IMR-90 (cell line): Measurements from ENCODE around the gene RHBDF2. TPM values are rescaled to one million over a fixed set of nuclear protein-coding genes. Genes with fewer than 3 reads are reported as not detected.
"Not testable (repeated sequence)": the region's sequence is repeated elsewhere in the genome, so short reads cannot be mapped to it uniquely, and the experiment has no call there.

ENCODE experiments used
- ATAC-seq: fragments of 200-7000 bp; cut with Tn5 transposase; 2 replicates; pipeline ENCODE4 v1.9.1; 2020; ENCODE audit warnings: low read depth, mild to moderate bottlenecking, moderate library complexity
- BruUV-seq: library from RNA; stranded (reverse); fragments of 400-500 nt; replicated peaks from 2 replicates; lab custom pipeline; 2021; lab: Mats Ljungman, UMichigan
- CTCF ChIA-PET: fragments of 300-600 bp; formaldehyde crosslinking; extraction: SDS; loops from one replicate; lab custom pipeline; 2021; ENCODE audit warnings: antibody characterized with exemption; lab: Yijun Ruan, JAX
- POLR2A ChIA-PET: fragments of 300-600 bp; sonication (Branson Sonifier 250); formaldehyde crosslinking; loops from one replicate; lab custom pipeline; 2022; ENCODE audit warnings: antibody characterized with exemption; ENCODE audit not compliant: unreplicated experiment; lab: Charles Lee
- DNase-seq: peaks from one replicate; pipeline ENCODE4 v3.0.0; 2013
- H2AFZ ChIP-seq: replicated peaks from 2 replicates; pipeline ENCODE3; 2013; ENCODE audit warnings: low read length, mild to moderate bottlenecking; ENCODE audit not compliant: poor library complexity
- H2AK5ac ChIP-seq: 2 replicates; pipeline ENCODE4 v1.6.1; 2013; ENCODE audit warnings: low read depth, low read length, inconsistent platforms
- H2AK9ac ChIP-seq: replicated peaks from 2 replicates; pipeline ENCODE3; 2013; ENCODE audit warnings: mild to moderate bottlenecking, low read depth, low read length, moderate library complexity; ENCODE audit not compliant: poor library complexity
- H2BK120ac ChIP-seq: 2 replicates; pipeline ENCODE4 v1.6.1; 2013; ENCODE audit warnings: low read depth, low read length, inconsistent platforms
- H2BK15ac ChIP-seq: 3 replicates; pipeline ENCODE4 v1.6.1; 2013; ENCODE audit warnings: low read depth, low read length, inconsistent platforms
- H2BK20ac ChIP-seq: 2 replicates; pipeline ENCODE4 v1.6.1; 2013; ENCODE audit warnings: low read depth, mild to moderate bottlenecking, inconsistent platforms, low read length, moderate library complexity
- H2BK5ac ChIP-seq: 2 replicates; pipeline ENCODE4 v1.6.1; 2013; ENCODE audit warnings: mild to moderate bottlenecking, low read depth, low read length, inconsistent platforms; ENCODE audit not compliant: poor library complexity, severe bottlenecking
- H3K14ac ChIP-seq: replicated peaks from 2 replicates; pipeline ENCODE4 v1.6.1; 2013; ENCODE audit warnings: low read depth, low read length, inconsistent platforms
- H3K18ac ChIP-seq: 2 replicates; pipeline ENCODE4 v1.6.1; 2013; ENCODE audit warnings: low read depth, low read length, control low read depth
- H3K23ac ChIP-seq: 2 replicates; pipeline ENCODE4 v1.6.1; 2013; ENCODE audit warnings: low read depth, low read length, inconsistent platforms
- H3K27ac ChIP-seq: 2 replicates; pipeline ENCODE4 v1.5.1; 2013; ENCODE audit warnings: mild to moderate bottlenecking, control low read depth, low read length; ENCODE audit not compliant: insufficient read depth
- H3K27me3 ChIP-seq: 2 replicates; pipeline ENCODE4 v1.6.1; 2013; ENCODE audit warnings: low read length; ENCODE audit not compliant: control insufficient read depth, insufficient read depth
- H3K36me3 ChIP-seq: 2 replicates; pipeline ENCODE4 v1.6.1; 2013; ENCODE audit warnings: low read length, mixed read lengths; ENCODE audit not compliant: control insufficient read depth, insufficient read depth
- H3K4ac ChIP-seq: 2 replicates; pipeline ENCODE4 v1.6.1; 2013; ENCODE audit warnings: low read depth, low read length, inconsistent platforms
- H3K4me1 ChIP-seq: 2 replicates; pipeline ENCODE4 v1.6.1; 2013; ENCODE audit warnings: low read length, mixed read lengths; ENCODE audit not compliant: control insufficient read depth, insufficient read depth
- H3K4me2 ChIP-seq: 2 replicates; pipeline ENCODE4 v1.6.1; 2013; ENCODE audit warnings: low read depth, mild to moderate bottlenecking, control low read depth, low read length, moderate library complexity
- H3K4me3 ChIP-seq: 2 replicates; pipeline ENCODE4 v1.5.1; 2013; ENCODE audit warnings: low read depth, mild to moderate bottlenecking, control low read depth, low read length, moderate library complexity; ENCODE audit not compliant: insufficient read depth
- H3K56ac ChIP-seq: 2 replicates; pipeline ENCODE4 v1.6.1; 2013; ENCODE audit warnings: low read length, inconsistent platforms; ENCODE audit not compliant: insufficient read depth; ENCODE audit errors: extremely low read depth
- H3K79me1 ChIP-seq, 2 experiments: 2 replicates each; pipeline ENCODE4 v1.6.1; 2013; ENCODE audit warnings: low read length in 2 of 2, inconsistent platforms in 1 of 2, low read depth in 1 of 2
- H3K9ac ChIP-seq: 2 replicates; pipeline ENCODE4 v1.6.1; 2013; ENCODE audit warnings: low read depth, low read length, control low read depth
- H3K9me1 ChIP-seq: 2 replicates; pipeline ENCODE4 v1.6.1; 2013; ENCODE audit warnings: low read length, inconsistent platforms; ENCODE audit not compliant: insufficient read depth
- H3K9me3 ChIP-seq: 2 replicates; pipeline ENCODE4 v1.6.1; 2013; ENCODE audit warnings: low read length; ENCODE audit not compliant: control insufficient read depth, insufficient read depth
- H4K20me1 ChIP-seq: 2 replicates; pipeline ENCODE4 v1.6.1; 2013; ENCODE audit warnings: low read length, inconsistent platforms; ENCODE audit not compliant: insufficient read depth
- H4K5ac ChIP-seq: 2 replicates; pipeline ENCODE4 v1.6.1; 2013; ENCODE audit warnings: mild to moderate bottlenecking, low read depth, low read length, control low read depth
- H4K8ac ChIP-seq, 2 experiments: 2 replicates each; pipeline ENCODE4 v1.6.1; 2013; ENCODE audit warnings: low read depth in 2 of 2, low read length in 2 of 2, control low read depth in 1 of 2, inconsistent platforms in 1 of 2
- H4K91ac ChIP-seq: 2 replicates; pipeline ENCODE4 v1.6.1; 2013; ENCODE audit warnings: low read depth, low read length, inconsistent platforms; ENCODE audit not compliant: insufficient read depth
- MXI1 ChIP-seq: IDR thresholded peaks from 2 replicates; pipeline ENCODE4 v1.6.1; 2012; ENCODE audit warnings: low read depth, mild to moderate bottlenecking, low read length, moderate library complexity, borderline replicate concordance
- POLR2A ChIP-seq: IDR thresholded peaks from 2 replicates; pipeline ENCODE4 v1.6.1; 2012; ENCODE audit warnings: mild to moderate bottlenecking, low read depth, low read length
- WGBS, 2 experiments: methylation state at CpG; one replicate each; pipeline versions ENCODE4 v1.1.5 to v1.1.7; 2013; ENCODE audit warnings: missing lambda C conversion rate in 2 of 2; ENCODE audit not compliant: insufficient read length in 1 of 2; ENCODE audit errors: extremely low coverage in 2 of 2; 5-methylcytosine and 5-hydroxymethylcytosine counted together
- dilution Hi-C: fragments of 300-500 bp; cut with HindIII; formaldehyde crosslinking; loops from one replicate; pipeline ENCODE4 v1.14.3; 2018; ENCODE audit warnings: low sequenced_read_pairs; ENCODE audit not compliant: unreplicated experiment
- in situ Hi-C: fragments of 300-500 bp; cut with MboI; formaldehyde crosslinking; loops from 3 replicates; pipeline ENCODE4 v1.14.3; 2019; ENCODE audit warnings: low sequenced_read_pairs, inconsistent platforms, mixed read lengths
- intact Hi-C: fragments of 100-400 bp; cut with micrococcal nuclease; formaldehyde crosslinking; loops from 2 replicates; pipeline ENCODE4 v1.10.0; 2022
- polyA plus RNA-seq, 3 experiments: library from polyadenylated mRNA; depleted of rRNA; stranded (reverse); fragments of >200 nt; gene quantifications; 2 replicates each; pipeline ENCODE4 v1.2.3, GENCODE V29; 2012; ENCODE audit warnings: low replicate concordance in 1 of 3
- total RNA-seq: library from RNA; depleted of rRNA; stranded (reverse); fragments of >200 nt; gene quantifications from 2 replicates; pipeline ENCODE4 v1.2.3, GENCODE V29; 2012
- TF ChIP-seq, protein P1 (sequence below): conservative IDR thresholded peaks from 2 replicates; pipeline ENCODE4 v1.5.1; 2012; ENCODE audit warnings: mild to moderate bottlenecking, low read depth, low read length, improper control_type of control experiment
- TF ChIP-seq, protein P2 (sequence below): fragments of 150-350 bp; IDR thresholded peaks from 2 replicates; pipeline ENCODE4 v1.6.1; 2016; ENCODE audit warnings: low read depth, mild to moderate bottlenecking, low read length, moderate library complexity, borderline replicate concordance

RHBDF2 gene
- total and polyA plus RNA-seq, 2 of the 4 experiments (the other 2 are of a cell fraction): 1.3 to 8.3 TPM

DNA sequence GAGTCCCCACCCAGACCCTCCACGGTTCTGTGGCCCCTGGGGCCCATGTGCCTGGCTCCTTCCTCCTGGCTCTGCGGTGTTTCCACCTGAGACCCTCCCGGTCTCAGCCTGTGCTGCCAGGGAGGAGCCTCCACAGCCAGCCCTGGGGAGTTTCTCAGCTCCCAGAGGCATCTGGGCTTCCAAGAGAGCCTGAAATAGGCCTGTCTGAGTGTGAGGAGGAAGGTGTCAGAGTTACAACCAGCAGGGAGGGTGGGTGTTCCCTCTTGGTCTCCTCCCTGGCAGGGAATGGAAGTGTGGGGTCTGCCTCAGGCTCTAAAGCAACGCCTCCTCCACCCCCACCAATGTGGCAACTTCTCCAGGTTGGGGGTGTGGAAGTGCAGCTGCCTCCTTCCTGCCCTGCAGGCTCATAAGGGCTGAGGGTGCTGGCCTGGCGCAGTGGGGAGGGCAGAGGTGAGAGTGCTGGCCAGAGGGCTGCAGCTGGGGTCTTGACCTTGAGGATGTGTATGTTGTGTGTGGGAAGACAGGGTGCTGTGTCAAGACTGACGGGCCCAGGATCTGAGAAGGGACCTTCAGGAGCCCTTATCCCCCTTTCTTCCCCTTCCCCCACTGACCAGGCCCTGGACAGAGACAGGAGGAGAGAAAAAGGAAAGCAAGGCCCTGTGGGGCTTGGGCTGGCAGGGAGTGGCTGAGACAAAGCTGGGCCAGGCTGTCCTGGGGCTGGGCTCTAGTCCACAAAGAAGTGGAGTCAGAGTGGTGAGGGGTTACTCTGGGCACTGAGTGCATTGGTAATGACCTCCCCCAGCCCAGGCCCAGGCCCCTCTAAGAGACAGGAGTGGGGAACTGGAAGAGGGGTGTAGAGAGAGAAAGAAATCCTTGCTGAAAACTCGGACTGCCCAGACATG is 33.9 kb upstream of the RHBDF2 start (continued):
- TF ChIP-seq, protein P1, sequence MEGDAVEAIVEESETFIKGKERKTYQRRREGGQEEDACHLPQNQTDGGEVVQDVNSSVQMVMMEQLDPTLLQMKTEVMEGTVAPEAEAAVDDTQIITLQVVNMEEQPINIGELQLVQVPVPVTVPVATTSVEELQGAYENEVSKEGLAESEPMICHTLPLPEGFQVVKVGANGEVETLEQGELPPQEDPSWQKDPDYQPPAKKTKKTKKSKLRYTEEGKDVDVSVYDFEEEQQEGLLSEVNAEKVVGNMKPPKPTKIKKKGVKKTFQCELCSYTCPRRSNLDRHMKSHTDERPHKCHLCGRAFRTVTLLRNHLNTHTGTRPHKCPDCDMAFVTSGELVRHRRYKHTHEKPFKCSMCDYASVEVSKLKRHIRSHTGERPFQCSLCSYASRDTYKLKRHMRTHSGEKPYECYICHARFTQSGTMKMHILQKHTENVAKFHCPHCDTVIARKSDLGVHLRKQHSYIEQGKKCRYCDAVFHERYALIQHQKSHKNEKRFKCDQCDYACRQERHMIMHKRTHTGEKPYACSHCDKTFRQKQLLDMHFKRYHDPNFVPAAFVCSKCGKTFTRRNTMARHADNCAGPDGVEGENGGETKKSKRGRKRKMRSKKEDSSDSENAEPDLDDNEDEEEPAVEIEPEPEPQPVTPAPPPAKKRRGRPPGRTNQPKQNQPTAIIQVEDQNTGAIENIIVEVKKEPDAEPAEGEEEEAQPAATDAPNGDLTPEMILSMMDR: no peak
- TF ChIP-seq POLR2A (no peak), MXI1 (no peak)
- TF ChIP-seq, protein P2, sequence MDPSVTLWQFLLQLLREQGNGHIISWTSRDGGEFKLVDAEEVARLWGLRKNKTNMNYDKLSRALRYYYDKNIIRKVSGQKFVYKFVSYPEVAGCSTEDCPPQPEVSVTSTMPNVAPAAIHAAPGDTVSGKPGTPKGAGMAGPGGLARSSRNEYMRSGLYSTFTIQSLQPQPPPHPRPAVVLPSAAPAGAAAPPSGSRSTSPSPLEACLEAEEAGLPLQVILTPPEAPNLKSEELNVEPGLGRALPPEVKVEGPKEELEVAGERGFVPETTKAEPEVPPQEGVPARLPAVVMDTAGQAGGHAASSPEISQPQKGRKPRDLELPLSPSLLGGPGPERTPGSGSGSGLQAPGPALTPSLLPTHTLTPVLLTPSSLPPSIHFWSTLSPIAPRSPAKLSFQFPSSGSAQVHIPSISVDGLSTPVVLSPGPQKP: no peak

DNA sequence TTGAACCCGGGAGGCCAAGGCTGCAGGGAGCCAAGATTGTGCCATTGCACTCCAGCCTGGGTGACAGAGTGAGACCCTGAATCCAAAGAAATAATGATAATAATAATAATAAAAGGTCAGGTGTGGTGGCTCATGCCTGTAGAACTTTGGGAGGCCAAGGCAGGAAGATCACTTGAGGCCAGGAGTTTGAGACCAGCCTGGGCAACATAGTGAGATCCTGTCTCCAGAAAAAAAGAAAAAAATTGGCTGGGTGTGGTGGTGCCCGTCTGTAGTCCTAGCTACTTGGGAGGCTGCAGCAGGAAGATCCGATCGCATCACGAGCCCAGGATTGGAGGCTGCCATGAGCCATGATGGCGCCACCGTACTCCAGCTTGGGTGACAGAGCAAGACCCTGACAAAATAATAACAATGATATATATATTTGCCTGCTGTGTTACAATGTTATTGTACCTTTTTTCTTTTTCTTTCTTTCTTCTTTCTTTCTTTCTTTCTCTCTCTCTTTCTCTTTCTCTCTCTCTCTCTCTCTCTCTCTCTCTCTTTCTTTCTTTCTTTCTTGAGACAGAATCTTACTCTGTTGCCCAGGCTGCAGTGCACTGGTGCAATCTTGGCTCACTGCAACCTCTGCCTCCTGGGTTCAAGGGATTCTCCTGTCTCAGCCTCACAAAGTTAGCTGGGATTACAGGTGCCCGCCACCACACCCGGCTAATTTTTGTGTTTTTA is 32.6 kb upstream of the RHBDF2 start:
- H3K14ac ChIP-seq, H2BK120ac ChIP-seq, POLR2A ChIA-PET, H2BK5ac ChIP-seq, H2AFZ ChIP-seq, H3K9ac ChIP-seq, H3K4ac ChIP-seq, H2AK5ac ChIP-seq, DNase-seq, H3K23ac ChIP-seq, BruUV-seq, H3K4me2 ChIP-seq, H3K27me3 ChIP-seq, H4K91ac ChIP-seq, H3K18ac ChIP-seq, H3K36me3 ChIP-seq, H2BK20ac ChIP-seq, H2BK15ac ChIP-seq, H4K20me1 ChIP-seq, dilution Hi-C loops, H3K56ac ChIP-seq, H3K27ac ChIP-seq, H3K9me3 ChIP-seq, in situ Hi-C loops, H3K4me3 ChIP-seq, H2AK9ac ChIP-seq, H4K5ac ChIP-seq, H4K8ac ChIP-seq, ATAC-seq: not testable (repeated sequence)
- H3K79me1 ChIP-seq: peaks cover 0 to 18% of the 10 kb centered on the region in 2 experiments; a peak in 1 of 4 replicates
- peaks cover 14% of the 10 kb centered on the region for H3K9me1 ChIP-seq
- 92% methylated on average over 2 of the region's 9 CpGs; no CpG with 5 or more reads in 1 of the 2 experiments for WGBS, 2 experiments
- intact Hi-C loops: loop anchor here (10.0 kb wide), 1 partner anchor 531 kb away; no protein-coding TSS in a partner anchor
- CTCF ChIA-PET: interaction anchor here (1.0 kb wide), 1 partner anchor 13 kb away, joined by 3 read pairs; no protein-coding TSS in a partner anchor
- peaks cover 24% of the 10 kb centered on the region for H3K4me1 ChIP-seq
